Transverse colon (tissue), 4 donors: ENCODE results near the gene PELI3.

Experiments used
- EP300 ChIP-seq: sonication (generic); formaldehyde crosslinking; IDR thresholded peaks from one replicate; pipeline ENCODE4 v1.6.1; 2017; ENCODE audit warnings: antibody characterized with exemption, low read depth
- POLR2A ChIP-seq: fragments of 450-650 bp; IDR thresholded peaks from one replicate; pipeline ENCODE4 v1.6.1; 2016; ENCODE audit warnings: antibody characterized with exemption, mild to moderate bottlenecking, moderate library complexity
- POLR2AphosphoS5 ChIP-seq, 3 donors: sonication (generic); formaldehyde crosslinking; IDR thresholded peaks; one replicate each; pipeline ENCODE4 v1.6.1; 2016; ENCODE audit warnings: antibody characterized with exemption in 3 of 3
- TF ChIP-seq, protein P1 (sequence below), 5 experiments: fragments of 200-600 bp in 3 of 5; fragments of 450-650 bp in 2 of 5; sonication (generic) in 3 of 5; IDR thresholded peaks; 1 replicate in 2 of 5; 2 replicates in 3 of 5; pipeline ENCODE4 v1.5.1; 2016 to 2017; ENCODE audit warnings: antibody characterized with exemption in 5 of 5, inconsistent platforms in 3 of 5, mild to moderate bottlenecking in 2 of 5, moderate library complexity in 1 of 5

DNA sequence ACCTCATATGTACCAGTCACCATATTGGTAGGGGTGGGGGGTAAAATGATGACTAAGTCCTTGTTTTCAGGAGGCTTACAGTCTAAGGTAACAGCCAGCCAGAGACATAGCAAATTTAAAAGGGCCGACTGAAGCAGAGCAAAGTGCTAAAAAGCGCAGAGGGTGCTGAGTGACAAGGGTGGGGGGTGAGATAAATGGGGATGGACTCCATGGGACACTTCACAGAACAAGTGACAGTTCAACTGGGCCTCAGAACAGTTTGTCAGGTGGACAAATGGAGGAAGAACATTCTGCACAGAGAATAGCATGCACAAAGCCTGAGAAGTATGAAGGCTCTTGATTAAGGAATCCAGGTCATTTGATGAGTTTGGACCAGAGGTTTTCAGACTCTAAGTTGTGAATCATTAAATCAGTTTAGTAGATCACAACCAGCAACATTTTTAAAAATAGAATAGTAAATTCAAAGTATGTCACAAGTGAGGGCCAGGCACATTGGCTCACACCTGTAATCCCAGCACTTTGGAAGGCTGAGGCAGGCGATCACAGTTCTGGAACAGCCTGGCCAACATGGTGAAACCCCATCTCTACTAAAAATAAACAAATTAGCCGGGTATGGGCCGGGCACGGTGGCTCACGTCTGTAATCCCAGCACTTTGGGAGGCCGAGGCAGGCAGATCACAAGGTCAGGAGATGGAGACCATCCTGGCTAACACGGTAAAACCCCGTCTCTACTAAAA is 57.8 kb downstream of the PELI3 start:
- TF ChIP-seq, protein P1, sequence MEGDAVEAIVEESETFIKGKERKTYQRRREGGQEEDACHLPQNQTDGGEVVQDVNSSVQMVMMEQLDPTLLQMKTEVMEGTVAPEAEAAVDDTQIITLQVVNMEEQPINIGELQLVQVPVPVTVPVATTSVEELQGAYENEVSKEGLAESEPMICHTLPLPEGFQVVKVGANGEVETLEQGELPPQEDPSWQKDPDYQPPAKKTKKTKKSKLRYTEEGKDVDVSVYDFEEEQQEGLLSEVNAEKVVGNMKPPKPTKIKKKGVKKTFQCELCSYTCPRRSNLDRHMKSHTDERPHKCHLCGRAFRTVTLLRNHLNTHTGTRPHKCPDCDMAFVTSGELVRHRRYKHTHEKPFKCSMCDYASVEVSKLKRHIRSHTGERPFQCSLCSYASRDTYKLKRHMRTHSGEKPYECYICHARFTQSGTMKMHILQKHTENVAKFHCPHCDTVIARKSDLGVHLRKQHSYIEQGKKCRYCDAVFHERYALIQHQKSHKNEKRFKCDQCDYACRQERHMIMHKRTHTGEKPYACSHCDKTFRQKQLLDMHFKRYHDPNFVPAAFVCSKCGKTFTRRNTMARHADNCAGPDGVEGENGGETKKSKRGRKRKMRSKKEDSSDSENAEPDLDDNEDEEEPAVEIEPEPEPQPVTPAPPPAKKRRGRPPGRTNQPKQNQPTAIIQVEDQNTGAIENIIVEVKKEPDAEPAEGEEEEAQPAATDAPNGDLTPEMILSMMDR (IDR thresholded peaks at IDR 0.05) = no peak
- TF ChIP-seq EP300 = no peak
- no peak for TF ChIP-seq POLR2A
- TF ChIP-seq POLR2AphosphoS5 (IDR thresholded peaks at IDR 0.05) = no peak
